Esophagus squamous epithelium (tissue), 5 donors: ENCODE data around the gene PRDM11. TPM values are rescaled to one million over a fixed set of nuclear protein-coding genes. Genes with fewer than 3 reads are reported as not detected.

Source experiments
- DNase-seq: peaks from one replicate; lab custom pipeline; 2025; lab: John Stamatoyannopoulos, UW
- H3K27ac ChIP-seq, 4 donors: fragments of 200-600 bp; sonication (generic); one replicate each; pipeline ENCODE4 v1.5.1; 2016 to 2019; ENCODE audit warnings: mild to moderate bottlenecking in 1 of 4
- H3K27me3 ChIP-seq, 4 donors: fragments of 200-600 bp; sonication (generic); 1 replicate in 3 of 4; 2 replicates in 1 of 4; pipeline versions ENCODE4 v1.5.1 to v1.6.0; 2017 to 2021; ENCODE audit warnings: antibody characterized with exemption in 1 of 4
- H3K36me3 ChIP-seq, 3 donors: fragments of 200-600 bp; sonication (generic); one replicate each; pipeline ENCODE4 v1.5.1; 2016 to 2019
- H3K4me1 ChIP-seq, 3 donors: fragments of 200-600 bp; sonication (generic); one replicate each; pipeline ENCODE4 v1.5.1; 2017 to 2019
- H3K4me3 ChIP-seq, 4 donors: fragments of 200-600 bp; sonication (generic); 1 replicate in 3 of 4; 2 replicates in 1 of 4; pipeline ENCODE4 v1.5.1; 2016 to 2019; ENCODE audit warnings: mild to moderate bottlenecking in 2 of 4, moderate library complexity in 1 of 4
- H3K9me3 ChIP-seq, 3 donors: fragments of 200-600 bp; sonication (generic); one replicate each; pipeline ENCODE4 v1.5.1; 2016 to 2019
- CTCF ChIP-seq, 6 experiments: fragments of 450-650 bp in 4 of 6; fragments of 200-600 bp in 2 of 6; sonication (generic) in 2 of 6; IDR thresholded peaks; one replicate each; pipeline ENCODE4 v1.5.1; 2016 to 2019; ENCODE audit warnings: antibody characterized with exemption in 6 of 6, mild to moderate bottlenecking in 4 of 6, moderate library complexity in 4 of 6
- POLR2A ChIP-seq, 4 donors: fragments of 450-650 bp; IDR thresholded peaks; one replicate each; pipeline ENCODE4 v1.6.1; 2017; ENCODE audit warnings: antibody characterized with exemption in 4 of 4, mild to moderate bottlenecking in 4 of 4, moderate library complexity in 3 of 4
- WGBS, 2 donors: methylation state at CpG; one replicate each; pipeline ENCODE4 v1.1.5; 2018; 5-methylcytosine and 5-hydroxymethylcytosine counted together
- intact Hi-C: fragments of 100-400 bp; cut with DNase I; formaldehyde crosslinking; loops from one replicate; pipeline ENCODE4 v1.15.0; 2022
- total RNA-seq, 4 donors: library from RNA; depleted of rRNA; stranded (reverse); fragments of >200 nt; gene quantifications; one replicate each; pipeline ENCODE4 v1.1.0, GENCODE V29; 2016
- donor health status: DM: yes; HTN: yes; CAD: no.

The PRDM11 gene
- total RNA-seq, 4 donors from 2014 or later, result 3.9 to 13.9 (median 5.1) TPM

DNA sequence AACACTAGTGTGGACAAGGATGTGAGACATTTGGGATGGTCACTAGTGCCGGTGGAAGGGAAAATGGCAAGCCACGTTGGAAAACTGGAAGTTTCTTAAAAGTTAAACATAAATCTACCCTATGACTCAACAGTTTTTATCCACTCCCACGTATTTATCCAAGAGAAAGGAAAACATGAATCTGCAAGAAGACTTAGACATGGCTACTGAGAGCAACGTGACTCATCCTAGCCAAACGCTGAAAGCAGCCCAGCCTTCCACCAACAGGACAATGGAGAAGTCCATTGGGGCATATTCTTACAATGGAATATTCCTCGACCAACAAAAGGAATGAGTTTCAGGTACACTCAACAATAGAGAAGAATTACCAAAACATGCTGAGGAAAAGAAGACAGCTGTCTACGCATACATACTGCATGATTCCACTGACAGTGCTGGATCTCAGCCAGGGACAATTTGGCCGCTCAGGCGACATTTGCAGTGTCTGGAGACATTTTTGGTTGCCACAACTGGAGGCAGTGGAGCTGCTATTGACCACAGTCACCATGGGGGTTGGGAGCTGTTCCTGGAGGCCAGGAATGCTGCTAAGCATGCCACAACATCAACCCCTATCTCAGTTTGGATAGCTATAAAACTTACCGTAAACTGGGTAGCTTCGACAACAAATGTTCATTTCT is 118.5 kb downstream of the PRDM11 start:
- WGBS, 2 donors, result 35% methylated on average over 11 of the region's 11 CpGs
- no peaks in the 10 kb centered on the region for H3K36me3 ChIP-seq
- H3K27ac ChIP-seq, result peak overlapping the region in 1 of 4 donors; percentile 46
- intact Hi-C loops, result no loop called here
- peaks cover 0 to 63% (median 0%) of the 10 kb centered on the region in 4 donors for H3K27me3 ChIP-seq
- DNase-seq, result no peak
- TF ChIP-seq POLR2A (IDR thresholded peaks at IDR 0.05), result no peak
- TF ChIP-seq CTCF (IDR thresholded peaks at IDR 0.05), result no peak
- peaks cover 7 to 16% (median 7%) of the 10 kb centered on the region in 3 donors for H3K4me1 ChIP-seq
- no peaks in the 10 kb centered on the region for H3K9me3 ChIP-seq
- no peak overlapping the region for H3K4me3 ChIP-seq

DNA sequence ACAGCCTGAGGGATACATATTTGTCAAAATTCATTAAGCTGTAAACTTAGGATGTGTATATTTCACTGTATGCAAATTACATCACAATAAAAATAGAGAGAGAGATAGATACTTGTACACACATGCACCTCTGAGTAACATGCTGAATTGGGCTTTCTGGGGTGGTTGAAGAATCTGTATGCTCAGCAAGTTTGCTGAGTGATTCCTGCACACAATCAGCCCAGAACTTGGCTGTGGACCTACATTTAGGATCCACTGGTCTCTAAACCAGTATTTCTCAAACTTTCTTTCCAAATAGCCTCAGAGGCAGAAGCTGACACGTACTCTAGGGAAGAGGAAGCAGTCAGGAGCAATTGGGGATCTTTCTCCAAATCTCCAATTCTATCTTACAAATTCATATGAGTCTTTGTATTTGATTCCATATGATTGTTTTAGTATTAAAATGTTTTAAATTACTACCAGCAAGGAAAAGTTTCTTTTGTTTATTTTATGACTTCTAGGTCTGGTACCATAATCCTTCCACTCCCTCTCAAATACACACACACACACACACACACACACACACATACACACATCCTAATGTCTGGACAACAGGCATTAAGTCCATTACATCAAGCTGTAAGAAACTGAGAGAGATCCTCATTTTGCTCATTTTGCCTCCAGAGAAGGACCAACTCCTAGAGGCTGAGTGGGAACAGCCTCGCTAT is 119.7 kb downstream of the PRDM11 start:
- no peak for DNase-seq
- no peak overlapping the region for H3K4me3 ChIP-seq
- H3K36me3 ChIP-seq, result no peaks in the 10 kb centered on the region
- WGBS, 2 donors, result 65 to 72% methylated on average over 2 of the region's 2 CpGs
- no peak overlapping the region for H3K27ac ChIP-seq
- intact Hi-C loops, result no loop called here
- H3K27me3 ChIP-seq, result peaks cover 0 to 56% (median 0%) of the 10 kb centered on the region in 4 donors
- H3K9me3 ChIP-seq, result no peaks in the 10 kb centered on the region
- TF ChIP-seq POLR2A (IDR thresholded peaks at IDR 0.05), result no peak
- TF ChIP-seq CTCF (IDR thresholded peaks at IDR 0.05), result no peak
- peaks cover 7 to 16% (median 7%) of the 10 kb centered on the region in 3 donors for H3K4me1 ChIP-seq

DNA sequence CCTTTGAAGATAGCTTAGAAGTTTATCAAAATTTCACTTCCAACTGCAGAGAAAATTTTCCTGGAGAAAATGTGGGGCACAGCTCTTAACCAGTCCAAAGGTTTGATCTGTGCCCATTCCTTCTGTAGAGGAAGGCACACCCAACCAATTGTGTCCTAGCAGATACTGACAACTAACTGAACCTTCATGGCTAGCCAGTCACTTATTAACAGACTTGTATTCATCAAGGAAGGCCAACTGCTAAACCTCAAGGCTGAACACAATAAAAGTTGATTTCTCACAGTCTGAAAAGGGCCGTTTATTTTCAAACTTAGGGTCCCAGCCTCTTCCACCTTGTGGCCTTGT is 120.2 kb downstream of the PRDM11 start:
- WGBS, 2 donors, result 75 to 83% methylated on average over 1 of the region's 1 CpG
- no peaks in the 10 kb centered on the region for H3K36me3 ChIP-seq
- H3K27me3 ChIP-seq, result peaks cover 0 to 54% (median 0%) of the 10 kb centered on the region in 4 donors
- TF ChIP-seq POLR2A (IDR thresholded peaks at IDR 0.05) (no peak), CTCF (IDR thresholded peaks at IDR 0.05) (no peak)
- no peaks in the 10 kb centered on the region for H3K9me3 ChIP-seq
- no peak overlapping the region for H3K27ac ChIP-seq
- no peak for DNase-seq
- H3K4me3 ChIP-seq, result no peak overlapping the region
- intact Hi-C loops, result no loop called here
- H3K4me1 ChIP-seq, result peaks cover 7 to 16% (median 7%) of the 10 kb centered on the region in 3 donors

DNA sequence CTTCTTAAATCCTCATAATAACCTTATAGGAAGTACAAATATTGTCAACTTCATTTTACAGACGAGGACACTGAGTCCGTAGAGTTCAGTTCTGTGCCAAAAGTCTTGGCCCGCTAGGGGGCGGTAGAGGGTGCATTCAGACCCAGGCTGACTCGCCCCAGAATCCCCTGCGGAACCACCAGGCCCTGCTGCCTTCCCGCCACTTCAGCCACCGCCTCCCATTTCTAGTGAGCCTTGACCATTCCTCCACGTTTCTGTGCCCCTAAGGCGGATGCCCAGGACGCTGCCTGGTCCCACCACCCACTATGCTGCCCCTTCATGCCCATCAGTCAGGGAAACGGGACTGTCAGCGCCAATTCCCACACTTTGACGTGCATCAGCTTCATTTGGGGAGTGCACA is 120.6 kb downstream of the PRDM11 start:
- intact Hi-C loops, result no loop called here
- TF ChIP-seq CTCF (IDR thresholded peaks at IDR 0.05), result peak in 1 of 6 experiments; percentile 21
- TF ChIP-seq POLR2A (IDR thresholded peaks at IDR 0.05), result no peak
- DNase-seq, result no peak
- no peaks in the 10 kb centered on the region for H3K36me3 ChIP-seq
- H3K4me1 ChIP-seq, result peaks cover 7 to 16% (median 7%) of the 10 kb centered on the region in 3 donors
- peaks cover 0 to 50% (median 0%) of the 10 kb centered on the region in 4 donors for H3K27me3 ChIP-seq
- H3K27ac ChIP-seq, result no peak overlapping the region
- 57 to 66% methylated on average over 10 to 14 of the region's 14 CpGs for WGBS, 2 donors
- no peaks in the 10 kb centered on the region for H3K9me3 ChIP-seq
- H3K4me3 ChIP-seq, result no peak overlapping the region

GRCh38 chr11:45267652-45268299 is 121.3 kb downstream of the PRDM11 start:
- intact Hi-C loops, result no loop called here
- WGBS, 2 donors, result 64 to 76% methylated on average over 11 to 12 of the region's 13 CpGs
- Histone ChIP-seq H3K4me1 (peaks cover 7 to 16% (median 7%) of the 10 kb centered on the region in 3 donors), H3K27ac (no peak overlapping the region), H3K9me3 (no peaks in the 10 kb centered on the region), H3K4me3 (no peak overlapping the region), H3K27me3 (peaks cover 0 to 45% (median 0%) of the 10 kb centered on the region in 4 donors), H3K36me3 (no peaks in the 10 kb centered on the region)
- DNase-seq, result no peak
- TF ChIP-seq POLR2A (IDR thresholded peaks at IDR 0.05) (no peak), CTCF (IDR thresholded peaks at IDR 0.05) (no peak)
